ENCODE data around the gene CDK18. TPM values are rescaled to one million over a fixed set of nuclear protein-coding genes. Genes with fewer than 3 reads are reported as not detected.
"Not testable (repeated sequence)": the region's sequence is repeated elsewhere in the genome, so short reads cannot be mapped to it uniquely, and the experiment has no call there.

The CDK18 gene
- total RNA-seq, 1 experiment from 2014 or later = 9.2 TPM

GRCh38 chr1:205480349-205480985, 24.0 kb upstream of the CDK18 start:
- Histone ChIP-seq H3K27ac (ENCODE audit: low read depth, low read length, poor library complexity, severe bottlenecking) (no peak overlapping the region), H3K9me3 (ENCODE audit: low read depth, low read length, poor library complexity, severe bottlenecking) (peaks cover 4% of the 10 kb centered on the region), H3K4me3 (ENCODE audit: low read depth, low read length, poor library complexity, severe bottlenecking) (no peak overlapping the region), H3K36me3 (ENCODE audit: insufficient read depth, low read length, poor library complexity, severe bottlenecking) (no peaks in the 10 kb centered on the region), H3K4me1 (ENCODE audit: insufficient read depth, low read length, poor library complexity, severe bottlenecking) (no peaks in the 10 kb centered on the region), H3K27me3 (replicated peaks; ENCODE audit: insufficient read depth, low read depth, low read length, poor library complexity) (no peaks in the 10 kb centered on the region)
- no peak for TF ChIP-seq CTCF (conservative IDR thresholded peaks at IDR 0.05; ENCODE audit: low read depth, low read length)
- TF ChIP-seq EZH2 (IDR thresholded peaks at IDR 0.05; ENCODE audit: borderline replicate concordance, low read depth, low read length, poor library complexity, severe bottlenecking) = no peak
- BruUV-seq (replicated peaks) = no TSS peak
- DNase-seq (ENCODE audit: low spot score) = no peak
- ChIA-PET CTCF (no interaction called here), POLR2A (ENCODE audit: low non-redundant PET) (no interaction called here)
- intact Hi-C loops (cut with micrococcal nuclease; ENCODE audit: unreplicated experiment) = no loop called here

DNA sequence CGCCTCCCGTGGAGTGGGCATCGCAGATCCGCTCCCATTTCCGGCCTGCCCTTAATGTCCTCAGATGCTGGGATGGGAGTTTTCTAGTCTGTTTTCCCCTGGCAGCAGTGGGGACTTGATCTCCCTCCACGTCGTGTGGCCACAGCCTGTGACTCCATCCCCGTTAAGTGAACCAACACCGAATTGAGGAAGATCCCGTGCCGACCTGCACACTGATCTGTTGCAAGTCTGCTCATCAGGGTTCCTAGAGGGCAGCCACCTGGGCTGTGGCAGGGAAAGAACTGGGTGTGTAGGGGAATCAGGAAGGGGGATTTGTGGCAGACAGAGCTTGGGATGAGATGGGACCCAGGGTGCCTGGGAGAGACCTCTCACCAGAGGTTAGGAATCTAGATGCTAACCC, 23.3 kb upstream of the CDK18 start:
- no peak overlapping the region for H3K4me3 ChIP-seq (ENCODE audit: low read depth, low read length, poor library complexity, severe bottlenecking)
- DNase-seq (ENCODE audit: low spot score) = no peak
- ChIA-PET POLR2A (ENCODE audit: low non-redundant PET) (no interaction called here), CTCF (interaction anchor here (1.0 kb wide), 1 partner anchor 127 kb away, joined by 3 read pairs; no protein-coding TSS in a partner anchor)
- TF ChIP-seq EZH2 (IDR thresholded peaks at IDR 0.05; ENCODE audit: borderline replicate concordance, low read depth, low read length, poor library complexity, severe bottlenecking) (no peak), CTCF (conservative IDR thresholded peaks at IDR 0.05; ENCODE audit: low read depth, low read length) (no peak)
- H3K36me3 ChIP-seq (ENCODE audit: insufficient read depth, low read length, poor library complexity, severe bottlenecking) = no peaks in the 10 kb centered on the region
- no peak overlapping the region for H3K27ac ChIP-seq (ENCODE audit: low read depth, low read length, poor library complexity, severe bottlenecking)
- no peaks in the 10 kb centered on the region for H3K9me3 ChIP-seq (ENCODE audit: low read depth, low read length, poor library complexity, severe bottlenecking)
- intact Hi-C loops (cut with micrococcal nuclease; ENCODE audit: unreplicated experiment) = no loop called here
- H3K4me1 ChIP-seq (ENCODE audit: insufficient read depth, low read length, poor library complexity, severe bottlenecking) = no peaks in the 10 kb centered on the region
- BruUV-seq (replicated peaks) = no TSS peak
- H3K27me3 ChIP-seq (replicated peaks; ENCODE audit: insufficient read depth, low read depth, low read length, poor library complexity) = no peaks in the 10 kb centered on the region

DNA sequence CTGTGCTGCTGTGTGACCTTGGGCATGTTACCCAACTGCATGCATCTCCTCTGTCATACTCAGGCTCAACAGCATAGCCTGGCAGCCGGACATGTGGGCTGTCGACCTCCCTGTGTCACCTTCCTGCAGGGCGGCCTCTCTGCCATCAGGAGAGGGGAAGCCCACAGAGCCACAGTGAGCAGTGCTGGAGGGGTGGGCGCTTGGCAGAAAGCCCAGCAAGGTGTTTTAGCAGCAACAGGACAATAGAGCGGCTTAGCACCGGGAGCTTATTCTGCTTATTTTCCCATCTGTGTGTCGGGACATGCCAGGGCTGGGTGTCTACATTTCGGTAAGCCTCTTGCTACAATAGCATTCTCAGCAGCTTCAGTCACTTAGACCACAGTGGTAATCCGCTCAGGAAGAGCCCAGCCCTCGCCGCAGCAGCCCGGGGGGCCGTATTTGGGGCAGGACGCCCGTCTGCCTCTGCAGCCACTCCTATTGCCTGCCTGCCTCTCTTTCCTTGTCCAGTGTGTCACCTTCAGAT, 22.8 kb upstream of the CDK18 start:
- no peaks in the 10 kb centered on the region for H3K27me3 ChIP-seq (replicated peaks; ENCODE audit: insufficient read depth, low read depth, low read length, poor library complexity)
- no peak for DNase-seq (ENCODE audit: low spot score)
- CTCF ChIA-PET = interaction anchor here (1.0 kb wide), 1 partner anchor 127 kb away, joined by 3 read pairs; no protein-coding TSS in a partner anchor
- no peak overlapping the region for H3K4me3 ChIP-seq (ENCODE audit: low read depth, low read length, poor library complexity, severe bottlenecking)
- TF ChIP-seq EZH2 (IDR thresholded peaks at IDR 0.05; ENCODE audit: borderline replicate concordance, low read depth, low read length, poor library complexity, severe bottlenecking) (no peak), CTCF (conservative IDR thresholded peaks at IDR 0.05; ENCODE audit: low read depth, low read length) (no peak)
- H3K27ac ChIP-seq (ENCODE audit: low read depth, low read length, poor library complexity, severe bottlenecking) = no peak overlapping the region
- BruUV-seq (replicated peaks) = no TSS peak
- H3K4me1 ChIP-seq (ENCODE audit: insufficient read depth, low read length, poor library complexity, severe bottlenecking) = no peaks in the 10 kb centered on the region
- intact Hi-C loops (cut with micrococcal nuclease; ENCODE audit: unreplicated experiment) = no loop called here
- H3K9me3 ChIP-seq (ENCODE audit: low read depth, low read length, poor library complexity, severe bottlenecking) = no peaks in the 10 kb centered on the region
- POLR2A ChIA-PET (ENCODE audit: low non-redundant PET) = no interaction called here
- no peaks in the 10 kb centered on the region for H3K36me3 ChIP-seq (ENCODE audit: insufficient read depth, low read length, poor library complexity, severe bottlenecking)

GRCh38 chr1:205482587-205482986, 21.9 kb upstream of the CDK18 start:
- DNase-seq (ENCODE audit: low spot score); H3K4me1 ChIP-seq (ENCODE audit: insufficient read depth, low read length, poor library complexity, severe bottlenecking); BruUV-seq (replicated peaks); intact Hi-C loops (cut with micrococcal nuclease; ENCODE audit: unreplicated experiment); H3K27ac ChIP-seq (ENCODE audit: low read depth, low read length, poor library complexity, severe bottlenecking); H3K27me3 ChIP-seq (replicated peaks; ENCODE audit: insufficient read depth, low read depth, low read length, poor library complexity); H3K36me3 ChIP-seq (ENCODE audit: insufficient read depth, low read length, poor library complexity, severe bottlenecking); H3K4me3 ChIP-seq (ENCODE audit: low read depth, low read length, poor library complexity, severe bottlenecking); H3K9me3 ChIP-seq (ENCODE audit: low read depth, low read length, poor library complexity, severe bottlenecking); POLR2A ChIA-PET (ENCODE audit: low non-redundant PET): not testable (repeated sequence)
- CTCF ChIA-PET = interaction anchor here (7.7 kb wide), 1 partner anchor 42 kb away, joined by 93 read pairs; no protein-coding TSS in a partner anchor
